HG03097 (cell line): ENCODE results near the gene DDX1.
"Not testable (repeated sequence)": the region's sequence is repeated elsewhere in the genome, so short reads cannot be mapped to it uniquely, and the experiment has no call there.

Source experiments
- ATAC-seq: cut with Tn5 transposase; IDR thresholded peaks from one replicate; pipeline ENCODE4 v1.9.1; 2021; ENCODE audit not compliant: unreplicated experiment, low FRiP score

Gene DDX1

GRCh38 chr2:15671842-15672815 lies 80.5 kb downstream of the DDX1 start:
- ATAC-seq, result no peak

GRCh38 chr2:15672961-15673918 lies 81.6 kb downstream of the DDX1 start:
- no peak for ATAC-seq

- ATAC-seq, result no peak
Measured at GRCh38 chr2:15673919-15674636, 82.4 kb downstream of the DDX1 start.

- ATAC-seq, result no peak
Measured at GRCh38 chr2:15674637-15675455, 83.2 kb downstream of the DDX1 start.

- ATAC-seq, result no peak
Measured at GRCh38 chr2:15675456-15676195, 84.0 kb downstream of the DDX1 start.

- no peak for ATAC-seq
Measured at GRCh38 chr2:15677141-15677843, 85.6 kb downstream of the DDX1 start.

GRCh38 chr2:15678346-15678745 lies 86.7 kb downstream of the DDX1 start:
- ATAC-seq, result no peak

GRCh38 chr2:15678909-15679308 lies 87.2 kb downstream of the DDX1 start:
- no peak for ATAC-seq

GRCh38 chr2:15679386-15679924 lies 87.8 kb downstream of the DDX1 start:
- no peak for ATAC-seq

GRCh38 chr2:15680132-15680531 lies 88.5 kb downstream of the DDX1 start:
- not testable (repeated sequence) for ATAC-seq
